GM23248 (cell line): ENCODE results near the gene RAN. TPM values are rescaled to one million over a fixed set of nuclear protein-coding genes. Genes with fewer than 3 reads are reported as not detected.

Experiments used
- DNase-seq: peaks from one replicate; pipeline ENCODE4 v3.0.0-alpha.2; 2015
- H2AFZ ChIP-seq: fragments of 200-600 bp; sonication (generic); 2 replicates; pipeline ENCODE4 v1.6.1; 2016; ENCODE audit warnings: antibody characterized with exemption
- H3F3A ChIP-seq: fragments of 200-600 bp; sonication (generic); 2 replicates; pipeline ENCODE4 v1.6.1; 2016; ENCODE audit warnings: mild to moderate bottlenecking, antibody characterized with exemption, mixed run types; ENCODE audit not compliant: insufficient read depth
- H3K27ac ChIP-seq: fragments of 200-600 bp; sonication (generic); 2 replicates; pipeline ENCODE4 v1.5.1; 2016; ENCODE audit warnings: mild to moderate bottlenecking
- H3K27me3 ChIP-seq: fragments of 200-600 bp; sonication (generic); replicated peaks from 2 replicates; pipeline ENCODE4 v1.6.1; 2016; ENCODE audit warnings: mild to moderate bottlenecking; ENCODE audit not compliant: insufficient read depth
- H3K36me3 ChIP-seq: fragments of 200-600 bp; sonication (generic); 2 replicates; pipeline ENCODE4 v1.6.1; 2016; ENCODE audit warnings: low read depth, mild to moderate bottlenecking
- H3K4me1 ChIP-seq: fragments of 200-600 bp; sonication (generic); 2 replicates; pipeline ENCODE4 v1.6.1; 2016; ENCODE audit warnings: mild to moderate bottlenecking; ENCODE audit not compliant: insufficient read depth
- H3K4me2 ChIP-seq: fragments of 200-600 bp; sonication (generic); one replicate; pipeline ENCODE4 v1.6.1; 2016; ENCODE audit warnings: mild to moderate bottlenecking; ENCODE audit not compliant: unreplicated experiment
- H3K4me3 ChIP-seq: fragments of 200-600 bp; sonication (generic); 2 replicates; pipeline ENCODE4 v1.5.1; 2016; ENCODE audit warnings: mild to moderate bottlenecking
- H3K79me2 ChIP-seq: fragments of 200-600 bp; sonication (generic); 2 replicates; pipeline ENCODE4 v1.6.1; 2016; ENCODE audit warnings: mild to moderate bottlenecking; ENCODE audit not compliant: insufficient read depth
- H3K9ac ChIP-seq: fragments of 200-600 bp; sonication (generic); 2 replicates; pipeline ENCODE4 v1.6.1; 2016; ENCODE audit warnings: mild to moderate bottlenecking
- H3K9me2 ChIP-seq: fragments of 200-600 bp; sonication (generic); 2 replicates; pipeline ENCODE4 v1.6.1; 2016; ENCODE audit warnings: mixed run types, mild to moderate bottlenecking, moderate library complexity; ENCODE audit not compliant: insufficient read depth
- H3K9me3 ChIP-seq: fragments of 200-600 bp; sonication (generic); one replicate; pipeline ENCODE4 v1.6.1; 2017; ENCODE audit warnings: low read depth
- H4K20me1 ChIP-seq: fragments of 200-600 bp; sonication (generic); 2 replicates; pipeline ENCODE4 v1.6.0; 2016; ENCODE audit not compliant: insufficient read depth
- EZH2 ChIP-seq: fragments of 200-600 bp; sonication (generic); IDR thresholded peaks from 2 replicates; pipeline ENCODE4 v1.6.1; 2018; ENCODE audit warnings: antibody characterized with exemption, mild to moderate bottlenecking; ENCODE audit not compliant: insufficient read depth, poor library complexity, severe bottlenecking
- EZH2phosphoT487 ChIP-seq: fragments of 200-600 bp; sonication (generic); IDR thresholded peaks from 2 replicates; pipeline ENCODE4 v1.6.1; 2018; ENCODE audit warnings: antibody characterized with exemption, moderate library complexity, mild to moderate bottlenecking, low read depth; ENCODE audit not compliant: insufficient read depth
- WGBS, 2 experiments: methylation state at CpG; one replicate each; pipeline ENCODE4 v1.1.6; 2015 to 2017; ENCODE audit warnings: low lambda C conversion rate in 2 of 2, low coverage in 1 of 2; ENCODE audit errors: missing lambda C conversion rate in 2 of 2; 5-methylcytosine and 5-hydroxymethylcytosine counted together
- in situ Hi-C: fragments of 300-500 bp; cut with MboI; formaldehyde crosslinking; loops from 2 replicates; pipeline ENCODE4 v1.15.0; 2020
- polyA plus RNA-seq: library from polyadenylated mRNA; unstranded; fragments of >200 nt; fragmentation: Nextera tagmentation; extraction: Ambion mirVana; gene quantifications from 2 replicates; pipeline ENCODE4 v1.2.1, GENCODE V29; 2016
- total RNA-seq: library from RNA; depleted of rRNA; stranded (reverse); fragments of >200 nt; shearing (Covaris generic); gene quantifications from 2 replicates; pipeline ENCODE4 v1.2.3, GENCODE V29; 2014

The RAN gene
- total and polyA plus RNA-seq, 2 experiments from 2014 or later: 541 to 1,090 TPM

DNA sequence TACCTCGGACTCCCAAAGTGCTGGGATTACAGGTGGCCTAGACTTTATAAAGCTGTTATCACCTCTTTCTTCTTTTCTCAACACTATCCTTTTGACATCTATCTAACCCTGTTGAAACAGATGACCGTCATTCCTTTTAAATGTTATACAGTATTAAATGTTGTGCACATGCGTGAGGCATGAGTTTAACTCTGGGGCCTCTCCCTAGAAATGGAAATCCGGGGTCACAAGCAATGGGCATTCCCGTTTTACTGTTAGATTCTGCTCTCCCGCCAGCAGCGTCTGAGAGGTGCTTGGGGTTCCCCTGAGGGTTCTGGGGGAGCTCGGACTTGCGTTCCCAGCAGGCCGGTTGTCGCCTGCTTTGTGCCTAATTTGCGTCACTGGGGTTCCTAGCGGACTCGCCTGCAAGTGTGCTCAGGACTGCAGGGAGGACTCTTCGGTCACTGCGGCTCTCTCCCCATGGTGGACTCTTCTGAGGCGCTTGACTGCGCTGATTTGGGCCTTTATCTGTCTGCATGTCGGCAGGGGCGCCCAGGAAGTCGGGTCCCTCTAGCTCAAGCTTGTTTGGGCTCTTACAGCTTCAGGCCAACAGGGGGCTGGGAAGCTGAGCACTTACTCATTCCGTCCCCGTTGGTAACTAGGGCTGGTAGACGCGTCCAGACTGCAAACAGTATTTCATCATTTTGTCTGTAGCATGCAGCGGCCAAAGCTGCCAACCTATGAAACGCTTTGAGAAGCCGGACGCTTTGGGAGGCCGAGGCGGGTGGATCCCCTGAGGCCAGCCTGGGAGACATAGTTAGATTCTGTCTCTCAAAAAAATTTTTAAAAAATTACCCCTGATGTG lies 1.2 kb upstream of the RAN start:
- TF ChIP-seq EZH2 (no peak), EZH2phosphoT487 (no peak)
- Histone ChIP-seq H3K4me2 (peak overlapping the region; percentile 94), H3K4me3 (peak overlapping the region; percentile 75), H3K4me1 (peaks cover 18% of the 10 kb centered on the region), H3K27ac (peak overlapping the region; percentile 94), H3K79me2 (peaks cover 34% of the 10 kb centered on the region), H2AFZ (peak overlapping the region; percentile 50), H3K36me3 (peaks cover 30% of the 10 kb centered on the region), H3K9ac (peak overlapping the region; percentile 90), H3K9me2 (no peaks in the 10 kb centered on the region), H3K9me3 (no peaks in the 10 kb centered on the region), H3K27me3 (no peaks in the 10 kb centered on the region), H3F3A (peaks cover 30% of the 10 kb centered on the region), H4K20me1 (no peaks in the 10 kb centered on the region)
- DNase-seq: peak; percentile 98
- WGBS, 2 experiments: 46 to 48% methylated on average over 31 of the region's 31 CpGs
- in situ Hi-C loops: no loop called here

DNA sequence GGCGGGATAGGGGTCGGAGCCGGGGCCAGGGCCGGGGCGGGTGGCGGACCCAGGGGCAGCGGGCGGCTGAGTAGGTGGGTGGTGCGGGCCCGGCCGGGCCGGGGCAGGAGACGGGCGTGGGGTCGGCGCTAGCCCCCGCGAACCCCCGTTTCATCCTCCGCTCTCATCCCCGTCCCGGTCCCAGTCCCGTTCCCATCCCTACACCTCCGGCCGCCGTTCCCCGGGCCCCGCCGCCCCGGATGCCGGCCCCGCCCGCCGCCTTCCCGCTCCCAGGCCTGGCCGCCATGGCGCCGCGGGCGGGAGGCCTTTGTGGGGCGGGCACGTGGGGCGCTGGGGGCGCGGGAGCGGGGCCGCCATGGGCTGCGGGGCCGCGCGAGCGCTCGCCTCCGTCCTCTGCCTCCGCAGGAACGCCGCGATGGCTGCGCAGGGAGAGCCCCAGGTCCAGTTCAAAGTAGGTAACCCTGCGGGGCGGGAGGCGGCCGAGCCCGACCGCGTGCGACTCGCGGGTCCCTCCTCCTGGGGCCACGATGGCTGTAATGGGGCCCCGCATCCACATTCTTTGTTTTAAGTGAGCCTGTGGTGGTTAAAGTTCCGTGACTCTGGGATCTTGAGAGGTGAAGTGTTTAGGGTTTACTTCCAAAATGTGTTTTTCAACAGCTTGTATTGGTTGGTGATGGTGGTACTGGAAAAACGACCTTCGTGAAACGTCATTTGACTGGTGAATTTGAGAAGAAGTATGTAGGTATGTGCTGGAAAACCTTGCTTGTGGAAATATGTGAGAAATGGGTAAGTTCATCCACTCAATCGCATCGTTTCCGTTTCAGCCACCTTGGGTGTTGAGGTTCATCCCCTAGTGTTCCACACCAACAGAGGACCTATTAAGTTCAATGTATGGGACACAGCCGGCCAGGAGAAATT lies 572 bp downstream of the RAN start:
- Histone ChIP-seq H3K4me1 (peaks cover 18% of the 10 kb centered on the region), H3K4me3 (peak overlapping the region; percentile 92), H3K36me3 (peaks cover 48% of the 10 kb centered on the region), H3K79me2 (peaks cover 34% of the 10 kb centered on the region), H3K27me3 (no peaks in the 10 kb centered on the region), H2AFZ (peak overlapping the region; percentile 50; the same call in 1 of the 2 replicates), H3K9ac (peak overlapping the region; percentile 93), H4K20me1 (0 out of 2 replicates have a peak, but pooled peaks cover 2% of the 10 kb centered on the region), H3K27ac (peak overlapping the region; percentile 81), H3F3A (peaks cover 48% of the 10 kb centered on the region), H3K9me2 (no peaks in the 10 kb centered on the region), H3K4me2 (peak overlapping the region; percentile 96), H3K9me3 (no peaks in the 10 kb centered on the region)
- peak; percentile 73 for DNase-seq
- 1 to 2% methylated on average over 14 to 79 of the region's 79 CpGs for WGBS, 2 experiments
- TF ChIP-seq EZH2phosphoT487 (no peak), EZH2 (no peak)
- in situ Hi-C loops: no loop called here

DNA sequence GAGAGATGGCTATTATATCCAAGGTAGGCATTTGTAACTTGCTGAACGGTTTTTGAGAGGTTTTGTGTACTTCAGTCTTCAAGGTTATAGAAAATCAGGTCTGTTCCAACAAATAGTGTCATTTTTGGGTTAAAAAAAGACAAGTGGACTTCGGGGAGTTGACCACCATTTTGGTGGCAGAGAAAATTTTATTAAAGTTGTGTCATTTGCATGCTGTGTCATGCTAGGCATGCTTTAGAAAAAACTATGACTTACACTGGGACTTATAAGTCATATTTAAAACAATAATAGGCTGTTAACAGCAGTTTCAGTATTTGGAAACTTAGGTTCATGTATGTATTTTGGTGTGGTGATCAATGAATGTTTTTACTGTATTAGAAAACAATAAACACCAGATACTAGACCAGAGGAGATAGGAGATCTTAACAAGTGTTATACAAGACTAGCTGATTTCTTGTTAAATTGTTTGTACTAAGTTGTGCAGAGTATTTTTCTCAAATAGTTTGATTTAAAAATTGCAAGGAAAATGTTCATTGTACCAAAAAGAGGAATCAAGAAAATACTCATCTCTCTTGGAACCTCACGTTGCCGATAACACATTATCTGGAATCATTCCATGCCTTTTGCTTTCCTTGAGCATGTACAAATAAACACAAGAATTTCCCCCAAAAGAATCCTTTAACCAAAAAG lies 1.4 kb downstream of the RAN start:
- TF ChIP-seq EZH2 (no peak), EZH2phosphoT487 (no peak)
- peaks cover 48% of the 10 kb centered on the region for H3K36me3 ChIP-seq
- peak overlapping the region; percentile 96 for H3K4me2 ChIP-seq
- H4K20me1 ChIP-seq: 0 out of 2 replicates have a peak, but pooled peaks cover 3% of the 10 kb centered on the region
- peak overlapping the region; percentile 81 for H3K27ac ChIP-seq
- H2AFZ ChIP-seq: no peak overlapping the region
- H3K9me3 ChIP-seq: no peaks in the 10 kb centered on the region
- H3K4me1 ChIP-seq: peaks cover 18% of the 10 kb centered on the region
- 15 to 16% methylated on average over 4 of the region's 4 CpGs for WGBS, 2 experiments
- in situ Hi-C loops: no loop called here
- H3K79me2 ChIP-seq: peaks cover 34% of the 10 kb centered on the region
- H3K9me2 ChIP-seq: no peaks in the 10 kb centered on the region
- peaks cover 56% of the 10 kb centered on the region for H3F3A ChIP-seq
- no peaks in the 10 kb centered on the region for H3K27me3 ChIP-seq
- peak overlapping the region; percentile 92 for H3K4me3 ChIP-seq
- peak; percentile 57 for DNase-seq
- peak overlapping the region; percentile 93 for H3K9ac ChIP-seq

DNA sequence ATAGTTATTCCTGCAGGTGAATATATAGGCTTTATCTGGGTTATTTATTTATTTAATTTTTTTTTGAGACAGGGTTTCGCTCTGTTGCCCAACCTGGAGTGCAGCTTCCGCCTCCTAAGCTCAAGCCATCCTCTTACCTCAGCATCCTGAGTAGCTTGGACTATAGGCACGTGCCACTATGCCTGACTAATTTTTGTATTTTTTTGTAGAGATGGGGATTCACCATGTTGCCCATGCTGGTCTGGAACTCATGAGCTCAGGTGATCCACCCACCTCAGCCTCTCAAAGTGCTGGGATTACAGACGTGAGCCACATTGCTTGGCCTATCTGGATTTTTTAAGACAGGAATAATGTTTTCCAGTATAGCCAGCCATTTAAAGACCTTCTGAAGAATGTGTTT lies 2.0 kb downstream of the RAN start:
- DNase-seq: no peak
- whole genome bisulfite sequencing, 2 experiments: 79 to 80% methylated on average over 4 of the region's 4 CpGs
- TF ChIP-seq EZH2phosphoT487 (no peak), EZH2 (no peak)
- Histone ChIP-seq H3K4me3 (peak overlapping the region; percentile 92), H3K9ac (peak overlapping the region; percentile 93), H3K36me3 (peaks cover 48% of the 10 kb centered on the region), H3K4me2 (peak overlapping the region; percentile 96), H3K79me2 (peaks cover 34% of the 10 kb centered on the region), H3K4me1 (peaks cover 18% of the 10 kb centered on the region), H2AFZ (no peak overlapping the region), H3K27ac (peak overlapping the region; percentile 81), H3F3A (peaks cover 61% of the 10 kb centered on the region), H3K27me3 (no peaks in the 10 kb centered on the region), H3K9me3 (no peaks in the 10 kb centered on the region), H4K20me1 (0 out of 2 replicates have a peak, but pooled peaks cover 3% of the 10 kb centered on the region), H3K9me2 (no peaks in the 10 kb centered on the region)
- in situ Hi-C loops: no loop called here
